Measurements from ENCODE around the gene PAPSS2.

Gene PAPSS2

GRCh38 chr10:87750817-87751216 lies 91.1 kb downstream of the PAPSS2 start:
- no peak for DNase-seq (ENCODE audit: low spot score)

GRCh38 chr10:87751274-87751673 lies 91.6 kb downstream of the PAPSS2 start:
- no peak for DNase-seq (ENCODE audit: low spot score)

GRCh38 chr10:87752566-87752965 lies 92.9 kb downstream of the PAPSS2 start:
- peak; percentile 8 for DNase-seq (ENCODE audit: low spot score)

GRCh38 chr10:87753995-87754866 lies 94.6 kb downstream of the PAPSS2 start:
- no peak for DNase-seq (ENCODE audit: low spot score)

- no peak for DNase-seq (ENCODE audit: low spot score)
Observed at GRCh38 chr10:87757685-87758084, 98.0 kb downstream of the PAPSS2 start.

GRCh38 chr10:87759551-87759950 lies 99.9 kb downstream of the PAPSS2 start:
- no peak for DNase-seq (ENCODE audit: low spot score)

- no peak for DNase-seq (ENCODE audit: low spot score)
Observed at GRCh38 chr10:87760195-87760905, 100.7 kb downstream of the PAPSS2 start.

- no peak for DNase-seq (ENCODE audit: low spot score)
Observed at GRCh38 chr10:87761153-87761552, 101.5 kb downstream of the PAPSS2 start.

- DNase-seq (ENCODE audit: low spot score): peak; percentile 34
Observed at GRCh38 chr10:87761892-87762291, 102.2 kb downstream of the PAPSS2 start.

GRCh38 chr10:87763086-87763861 lies 103.6 kb downstream of the PAPSS2 start:
- no peak for DNase-seq (ENCODE audit: low spot score)

- DNase-seq (ENCODE audit: low spot score): no peak
Observed at GRCh38 chr10:87764072-87764934, 104.6 kb downstream of the PAPSS2 start.

GRCh38 chr10:87765666-87766376 lies 106.1 kb downstream of the PAPSS2 start:
- DNase-seq (ENCODE audit: low spot score): no peak

- DNase-seq (ENCODE audit: low spot score): no peak
Observed at GRCh38 chr10:87767253-87767652, 107.6 kb downstream of the PAPSS2 start.

GRCh38 chr10:87771871-87772500 lies 112.3 kb downstream of the PAPSS2 start:
- DNase-seq (ENCODE audit: low spot score): peak; percentile 41

GRCh38 chr10:87775766-87776165 lies 116.1 kb downstream of the PAPSS2 start:
- DNase-seq (ENCODE audit: low spot score): no peak

GRCh38 chr10:87776328-87776727 lies 116.7 kb downstream of the PAPSS2 start:
- no peak for DNase-seq (ENCODE audit: low spot score)

- no peak for DNase-seq (ENCODE audit: low spot score)
Observed at GRCh38 chr10:87781545-87781944, 121.9 kb downstream of the PAPSS2 start.

- no peak for DNase-seq (ENCODE audit: low spot score)
Observed at GRCh38 chr10:87782721-87783120, 123.0 kb downstream of the PAPSS2 start.

- no peak for DNase-seq (ENCODE audit: low spot score)
Observed at GRCh38 chr10:87786421-87786820, 126.7 kb downstream of the PAPSS2 start.

- no peak for DNase-seq (ENCODE audit: low spot score)
Observed at GRCh38 chr10:87790185-87790584, 130.5 kb downstream of the PAPSS2 start.
